Epithelial cell of esophagus (primary cell): Measurements from ENCODE around the gene HSD17B3.

Source experiments
- DNase-seq: peaks from one replicate; pipeline ENCODE4 v3.0.0; 2010; ENCODE audit warnings: low read depth
- H3K4me3 ChIP-seq: 2 replicates; pipeline ENCODE4 v1.5.1; 2011; ENCODE audit warnings: mild to moderate bottlenecking, low read length, control low read depth
- CTCF ChIP-seq: IDR thresholded peaks from 2 replicates; pipeline ENCODE4 v1.5.1; 2011; ENCODE audit warnings: low read depth, mild to moderate bottlenecking, low read length, control low read depth, inconsistent platforms; ENCODE audit not compliant: insufficient read depth; ENCODE audit errors: missing control alignments

HSD17B3 gene

GRCh38 chr9:96302021-96302420 lies at the start of gene HSD17B3:
Gene HSD17B3 (minus strand): TSS chr9:96302176. CDS start chr9:96302104, 72 bp downstream.
- peak; percentile 80 for DNase-seq
- no peak within 1 kb of the TSS for H3K4me3 ChIP-seq
- TF ChIP-seq CTCF, result no peak

- DNase-seq, result no peak
- no peak for TF ChIP-seq CTCF
- H3K4me3 ChIP-seq, result no peak overlapping the region
Observed at GRCh38 chr9:96350866-96351265, 48.9 kb upstream of the HSD17B3 start.

GRCh38 chr9:96348261-96348660 lies 46.3 kb upstream of the HSD17B3 start:
- no peak overlapping the region for H3K4me3 ChIP-seq
- TF ChIP-seq CTCF, result no peak
- DNase-seq, result no peak

- DNase-seq, result no peak
- TF ChIP-seq CTCF, result no peak
- H3K4me3 ChIP-seq, result no peak overlapping the region
Observed at GRCh38 chr9:96345551-96345950, 43.6 kb upstream of the HSD17B3 start.

GRCh38 chr9:96344458-96345180 lies 42.6 kb upstream of the HSD17B3 start:
- no peak overlapping the region for H3K4me3 ChIP-seq
- peak; percentile 86 for DNase-seq
- no peak for TF ChIP-seq CTCF

GRCh38 chr9:96343515-96344360 lies 41.8 kb upstream of the HSD17B3 start:
- no peak overlapping the region for H3K4me3 ChIP-seq
- no peak for TF ChIP-seq CTCF
- DNase-seq, result no peak
